Epithelial cell of proximal tubule (primary cell): ENCODE measurements around the gene TBC1D2. TPM values are rescaled to one million over a fixed set of nuclear protein-coding genes. Genes with fewer than 3 reads are reported as not detected.

Source experiments
- DNase-seq: peaks from one replicate; pipeline ENCODE4 v3.0.0-alpha.2; 2011; ENCODE audit warnings: low read depth
- H3K4me3 ChIP-seq: 2 replicates; pipeline ENCODE4 v1.5.1; 2011; ENCODE audit warnings: low read depth, mild to moderate bottlenecking, low read length
- total RNA-seq: library from RNA; depleted of rRNA; stranded (reverse); fragments of >200 nt; gene quantifications from 2 replicates; pipeline ENCODE4 v1.2.3, GENCODE V29; 2015
- TF ChIP-seq, protein P1 (sequence below): conservative IDR thresholded peaks from 2 replicates; pipeline ENCODE4 v1.5.1; 2012; ENCODE audit warnings: low read depth, mild to moderate bottlenecking, low read length

Gene TBC1D2
- total RNA-seq, 1 donor from 2014 or later: 17.2 TPM

DNA sequence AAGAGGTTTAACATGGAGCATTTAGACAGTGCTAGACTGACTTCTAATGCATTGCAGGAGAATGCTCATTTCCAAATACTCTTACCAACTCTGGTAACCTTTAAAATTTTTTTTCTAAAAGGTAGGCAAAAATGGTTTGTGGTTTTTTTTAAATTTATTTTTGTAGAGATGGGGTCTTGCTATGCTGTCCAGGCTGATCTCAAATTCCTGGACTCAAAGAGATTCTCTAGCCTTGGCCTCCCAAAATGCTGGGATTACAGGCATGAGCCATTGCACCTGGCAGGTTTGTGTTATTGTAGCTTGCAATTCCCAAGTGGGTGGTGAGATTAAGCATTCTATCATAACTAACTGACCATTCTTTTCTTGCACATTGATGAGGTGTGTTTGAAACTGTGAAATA, 43.0 kb upstream of the TBC1D2 start:
- TF ChIP-seq, protein P1, sequence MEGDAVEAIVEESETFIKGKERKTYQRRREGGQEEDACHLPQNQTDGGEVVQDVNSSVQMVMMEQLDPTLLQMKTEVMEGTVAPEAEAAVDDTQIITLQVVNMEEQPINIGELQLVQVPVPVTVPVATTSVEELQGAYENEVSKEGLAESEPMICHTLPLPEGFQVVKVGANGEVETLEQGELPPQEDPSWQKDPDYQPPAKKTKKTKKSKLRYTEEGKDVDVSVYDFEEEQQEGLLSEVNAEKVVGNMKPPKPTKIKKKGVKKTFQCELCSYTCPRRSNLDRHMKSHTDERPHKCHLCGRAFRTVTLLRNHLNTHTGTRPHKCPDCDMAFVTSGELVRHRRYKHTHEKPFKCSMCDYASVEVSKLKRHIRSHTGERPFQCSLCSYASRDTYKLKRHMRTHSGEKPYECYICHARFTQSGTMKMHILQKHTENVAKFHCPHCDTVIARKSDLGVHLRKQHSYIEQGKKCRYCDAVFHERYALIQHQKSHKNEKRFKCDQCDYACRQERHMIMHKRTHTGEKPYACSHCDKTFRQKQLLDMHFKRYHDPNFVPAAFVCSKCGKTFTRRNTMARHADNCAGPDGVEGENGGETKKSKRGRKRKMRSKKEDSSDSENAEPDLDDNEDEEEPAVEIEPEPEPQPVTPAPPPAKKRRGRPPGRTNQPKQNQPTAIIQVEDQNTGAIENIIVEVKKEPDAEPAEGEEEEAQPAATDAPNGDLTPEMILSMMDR: no peak
- H3K4me3 ChIP-seq: no peak overlapping the region
- no peak for DNase-seq

GRCh38 chr9:98295824-98296223, 40.4 kb upstream of the TBC1D2 start:
- no peak overlapping the region for H3K4me3 ChIP-seq
- TF ChIP-seq, protein P1: no peak
- no peak for DNase-seq

GRCh38 chr9:98291820-98292219, 36.4 kb upstream of the TBC1D2 start:
- DNase-seq: no peak
- no peak overlapping the region for H3K4me3 ChIP-seq
- TF ChIP-seq, protein P1: no peak

- H3K4me3 ChIP-seq: no peak overlapping the region
- TF ChIP-seq, protein P1: no peak
- no peak for DNase-seq
These were observed 35.0 kb upstream of the TBC1D2 start for GRCh38 chr9:98290411-98290810.

GRCh38 chr9:98289614-98290201, 34.3 kb upstream of the TBC1D2 start:
- TF ChIP-seq, protein P1: no peak
- H3K4me3 ChIP-seq: no peak overlapping the region
- DNase-seq: no peak

DNA sequence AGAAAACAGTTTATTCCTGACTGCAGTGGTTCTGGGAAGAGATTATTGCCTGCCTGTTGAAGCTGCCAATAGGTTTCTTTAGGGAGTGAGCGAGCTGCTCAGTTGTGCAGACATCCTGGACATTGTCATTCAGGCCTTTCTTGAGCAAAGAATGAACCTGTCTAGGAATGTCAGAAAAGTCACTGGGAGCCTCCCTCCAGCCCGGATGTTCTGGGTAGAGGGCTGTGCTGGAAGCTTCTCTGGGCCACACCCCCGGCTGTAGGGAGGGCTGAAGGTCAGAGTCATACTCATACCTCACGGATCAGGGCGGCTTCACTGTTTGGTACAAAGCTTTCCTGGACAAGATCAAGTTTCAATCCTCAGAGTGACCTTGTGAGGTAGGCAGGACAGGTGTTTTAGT, 33.4 kb upstream of the TBC1D2 start:
- DNase-seq: no peak
- no peak overlapping the region for H3K4me3 ChIP-seq
- TF ChIP-seq, protein P1: no peak

DNA sequence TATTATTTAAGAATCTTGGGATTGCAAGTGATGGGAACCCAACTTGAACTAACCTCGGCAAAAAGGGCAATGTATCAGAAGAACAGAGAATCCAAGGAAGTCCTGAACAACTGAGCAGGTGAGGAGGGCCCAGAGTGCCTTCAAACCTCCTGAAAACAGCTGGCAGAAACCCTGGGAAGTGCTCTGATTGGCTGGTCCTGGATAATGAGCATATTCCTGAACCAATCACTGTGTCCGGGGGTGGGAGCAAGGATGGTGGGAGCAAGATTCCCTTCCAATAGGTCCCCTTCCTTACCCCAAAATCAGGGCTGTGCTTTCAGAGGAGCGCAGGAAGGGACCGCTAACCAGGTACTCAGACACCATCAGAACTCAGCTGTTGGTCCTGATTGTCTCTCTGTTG, 31.9 kb upstream of the TBC1D2 start:
- TF ChIP-seq, protein P1: no peak
- DNase-seq: no peak
- H3K4me3 ChIP-seq: no peak overlapping the region
